Transverse colon (tissue), 4 donors: ENCODE measurements around the gene DLGAP1. TPM values are rescaled to one million over a fixed set of nuclear protein-coding genes. Genes with fewer than 3 reads are reported as not detected.

Source experiments
- DNase-seq: peaks from one replicate; pipeline ENCODE4 v3.0.0-alpha.2; 2019
- H3K27ac ChIP-seq, 4 donors: fragments of 200-600 bp; sonication (generic); 2 replicates each; pipeline ENCODE4 v1.5.1; 2016 to 2018; ENCODE audit warnings: inconsistent platforms in 4 of 4
- H3K27me3 ChIP-seq: fragments of 200-600 bp; sonication (generic); 2 replicates; pipeline ENCODE4 v1.5.1; 2017; ENCODE audit warnings: inconsistent platforms
- H3K36me3 ChIP-seq, 4 donors: fragments of 200-600 bp; sonication (generic); 2 replicates each; pipeline ENCODE4 v1.5.1; 2017 to 2019; ENCODE audit warnings: inconsistent platforms in 4 of 4
- H3K4me1 ChIP-seq, 4 donors: fragments of 200-600 bp; sonication (generic); 2 replicates each; pipeline ENCODE4 v1.5.1; 2017 to 2020; ENCODE audit warnings: inconsistent platforms in 4 of 4
- H3K4me3 ChIP-seq, 4 donors: fragments of 200-600 bp; sonication (generic); 1 replicate in 1 of 4; 2 replicates in 3 of 4; pipeline versions ENCODE4 v1.5.1 to v1.6.1; 2017 to 2019; ENCODE audit warnings: inconsistent platforms in 4 of 4
- H3K9me3 ChIP-seq, 2 donors: fragments of 200-600 bp; sonication (generic); 2 replicates each; pipeline ENCODE4 v1.5.1; 2017 to 2019; ENCODE audit warnings: inconsistent platforms in 2 of 2
- EP300 ChIP-seq: sonication (generic); formaldehyde crosslinking; IDR thresholded peaks from one replicate; pipeline ENCODE4 v1.6.1; 2017; ENCODE audit warnings: antibody characterized with exemption, low read depth
- POLR2A ChIP-seq: fragments of 450-650 bp; IDR thresholded peaks from one replicate; pipeline ENCODE4 v1.6.1; 2016; ENCODE audit warnings: antibody characterized with exemption, mild to moderate bottlenecking, moderate library complexity
- POLR2AphosphoS5 ChIP-seq, 3 donors: sonication (generic); formaldehyde crosslinking; IDR thresholded peaks; one replicate each; pipeline ENCODE4 v1.6.1; 2016; ENCODE audit warnings: antibody characterized with exemption in 3 of 3
- WGBS, 2 donors: methylation state at CpG; one replicate each; pipeline ENCODE4 v1.1.5; 2018; ENCODE audit warnings: low coverage in 1 of 2; 5-methylcytosine and 5-hydroxymethylcytosine counted together
- in situ Hi-C, 4 donors: fragments of 200-750 bp; cut with MboI; loops; one replicate each; pipeline versions ENCODE4 v1.15.0 to v1.15.1; 2017; ENCODE audit warnings: low sequenced_read_pairs in 3 of 4, low pct_ligation_motif_present in 1 of 4, low pct_unique_long_range_greater_than_20kb in 1 of 4
- intact Hi-C: fragments of 100-400 bp; cut with DNase I; formaldehyde crosslinking; loops from one replicate; pipeline ENCODE4 v1.15.1; 2023; ENCODE audit warnings: low total_unique reads
- total RNA-seq, 4 donors: library from RNA; depleted of rRNA; stranded (reverse); fragments of >200 nt; gene quantifications; one replicate each; pipeline ENCODE4 v1.1.0, GENCODE V29; 2016
- TF ChIP-seq, protein P1 (sequence below), 5 experiments: fragments of 200-600 bp in 3 of 5; fragments of 450-650 bp in 2 of 5; sonication (generic) in 3 of 5; IDR thresholded peaks; 1 replicate in 2 of 5; 2 replicates in 3 of 5; pipeline ENCODE4 v1.5.1; 2016 to 2017; ENCODE audit warnings: antibody characterized with exemption in 5 of 5, inconsistent platforms in 3 of 5, mild to moderate bottlenecking in 2 of 5, moderate library complexity in 1 of 5

The DLGAP1 gene
- total RNA-seq, 4 donors from 2014 or later = 2.7 to 7.2 (median 3.3) TPM

DNA sequence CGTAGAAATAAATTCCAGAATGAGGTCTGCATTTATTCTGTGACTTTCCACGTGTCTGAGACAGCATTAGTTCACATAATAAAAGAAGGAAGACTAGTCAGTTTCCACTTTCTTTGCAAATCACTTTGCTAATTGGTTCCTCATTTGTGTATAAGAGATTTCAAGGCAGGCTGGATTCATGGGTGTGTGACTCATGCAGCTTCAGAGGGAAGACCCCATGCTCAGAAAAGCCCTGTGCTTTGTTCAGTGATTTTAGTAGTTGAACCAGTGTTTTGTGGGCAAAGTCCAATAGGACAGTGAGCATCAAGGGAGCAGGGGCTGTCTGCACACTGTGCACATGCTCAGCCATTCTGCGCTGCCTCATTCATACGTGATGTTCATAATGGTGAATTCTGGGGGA is 297.8 kb downstream of the DLGAP1 start:
- H3K4me1 ChIP-seq = no peaks in the 10 kb centered on the region
- intact Hi-C loops = no loop called here
- H3K9me3 ChIP-seq = no peaks in the 10 kb centered on the region
- H3K27ac ChIP-seq = no peak overlapping the region
- in situ Hi-C loops = no loop called here
- DNase-seq = no peak
- H3K4me3 ChIP-seq = no peak overlapping the region
- H3K27me3 ChIP-seq = no peaks in the 10 kb centered on the region
- TF ChIP-seq, protein P1, sequence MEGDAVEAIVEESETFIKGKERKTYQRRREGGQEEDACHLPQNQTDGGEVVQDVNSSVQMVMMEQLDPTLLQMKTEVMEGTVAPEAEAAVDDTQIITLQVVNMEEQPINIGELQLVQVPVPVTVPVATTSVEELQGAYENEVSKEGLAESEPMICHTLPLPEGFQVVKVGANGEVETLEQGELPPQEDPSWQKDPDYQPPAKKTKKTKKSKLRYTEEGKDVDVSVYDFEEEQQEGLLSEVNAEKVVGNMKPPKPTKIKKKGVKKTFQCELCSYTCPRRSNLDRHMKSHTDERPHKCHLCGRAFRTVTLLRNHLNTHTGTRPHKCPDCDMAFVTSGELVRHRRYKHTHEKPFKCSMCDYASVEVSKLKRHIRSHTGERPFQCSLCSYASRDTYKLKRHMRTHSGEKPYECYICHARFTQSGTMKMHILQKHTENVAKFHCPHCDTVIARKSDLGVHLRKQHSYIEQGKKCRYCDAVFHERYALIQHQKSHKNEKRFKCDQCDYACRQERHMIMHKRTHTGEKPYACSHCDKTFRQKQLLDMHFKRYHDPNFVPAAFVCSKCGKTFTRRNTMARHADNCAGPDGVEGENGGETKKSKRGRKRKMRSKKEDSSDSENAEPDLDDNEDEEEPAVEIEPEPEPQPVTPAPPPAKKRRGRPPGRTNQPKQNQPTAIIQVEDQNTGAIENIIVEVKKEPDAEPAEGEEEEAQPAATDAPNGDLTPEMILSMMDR (IDR thresholded peaks at IDR 0.05) = no peak
- TF ChIP-seq POLR2AphosphoS5 (IDR thresholded peaks at IDR 0.05) (no peak), POLR2A (no peak), EP300 (no peak)
- 60 to 73% methylated on average over 2 to 4 of the region's 4 CpGs for WGBS, 2 donors
- no peaks in the 10 kb centered on the region for H3K36me3 ChIP-seq

DNA sequence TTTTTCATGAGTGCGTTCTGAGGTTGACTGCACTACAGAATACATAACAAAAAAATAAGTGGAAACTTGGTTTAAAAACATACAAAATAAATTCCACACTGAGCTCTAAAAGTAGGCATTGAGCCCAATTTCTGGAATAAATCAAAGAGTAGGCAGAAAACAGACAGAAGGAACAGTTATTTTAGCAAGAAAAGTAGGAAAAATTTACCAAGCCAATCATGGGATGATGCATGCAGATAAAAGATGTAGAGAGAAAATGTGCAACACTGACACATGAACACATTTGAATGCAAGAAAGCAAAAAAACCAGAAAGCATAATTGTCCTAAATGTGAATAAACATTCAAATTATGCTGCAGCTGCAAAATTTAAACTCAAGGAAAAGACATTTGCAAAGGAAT is 308.3 kb downstream of the DLGAP1 start:
- H3K9me3 ChIP-seq = no peaks in the 10 kb centered on the region
- in situ Hi-C loops = no loop called here
- DNase-seq = no peak
- intact Hi-C loops = no loop called here
- 78 to 91% methylated on average over 1 of the region's 1 CpG for WGBS, 2 donors
- H3K4me3 ChIP-seq = no peak overlapping the region
- H3K27ac ChIP-seq = no peak overlapping the region
- no peaks in the 10 kb centered on the region for H3K4me1 ChIP-seq
- no peaks in the 10 kb centered on the region for H3K36me3 ChIP-seq
- TF ChIP-seq POLR2A (no peak), EP300 (no peak), POLR2AphosphoS5 (IDR thresholded peaks at IDR 0.05) (no peak)
- H3K27me3 ChIP-seq = no peaks in the 10 kb centered on the region

- intact Hi-C loops = no loop called here
- Histone ChIP-seq H3K27ac (no peak overlapping the region), H3K4me1 (no peaks in the 10 kb centered on the region), H3K27me3 (no peaks in the 10 kb centered on the region), H3K9me3 (no peaks in the 10 kb centered on the region), H3K36me3 (no peaks in the 10 kb centered on the region), H3K4me3 (no peak overlapping the region)
- TF ChIP-seq POLR2AphosphoS5 (IDR thresholded peaks at IDR 0.05) (no peak), EP300 (no peak), POLR2A (no peak)
- TF ChIP-seq, protein P1 (IDR thresholded peaks at IDR 0.05) = no peak
- no peak for DNase-seq
- in situ Hi-C loops = no loop called here
- WGBS, 2 donors = 60% methylated on average over 1 of the region's 1 CpG; no CpG with 5 or more reads in 1 of the 2 donors
Observed at GRCh38 chr18:4144201-4144600, 310.9 kb downstream of the DLGAP1 start.

DNA sequence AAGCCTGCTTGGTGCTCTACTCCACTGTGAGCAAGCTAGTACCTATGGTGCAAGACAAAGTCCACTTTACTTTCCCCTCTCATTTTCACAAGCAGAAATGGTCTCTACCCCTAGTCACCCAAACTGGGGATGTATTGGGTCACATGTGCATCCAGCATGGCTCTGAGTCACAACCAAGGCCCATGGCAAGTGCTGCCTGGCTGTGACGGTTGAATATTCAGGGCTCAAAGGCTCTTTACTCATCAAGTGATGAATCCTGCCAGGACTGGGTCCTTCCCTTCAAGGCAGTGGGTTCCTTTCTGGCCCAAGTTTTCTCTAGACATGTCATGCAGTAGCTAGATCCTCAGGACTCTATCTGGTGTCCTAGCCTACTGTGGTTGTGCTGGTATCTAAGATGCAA is 311.5 kb downstream of the DLGAP1 start:
- in situ Hi-C loops = no loop called here
- Histone ChIP-seq H3K4me1 (no peaks in the 10 kb centered on the region), H3K9me3 (no peaks in the 10 kb centered on the region), H3K27ac (no peak overlapping the region), H3K4me3 (no peak overlapping the region), H3K27me3 (no peaks in the 10 kb centered on the region), H3K36me3 (no peaks in the 10 kb centered on the region)
- 89 to 100% methylated on average over 1 of the region's 1 CpG for WGBS, 2 donors
- intact Hi-C loops = no loop called here
- no peak for TF ChIP-seq POLR2AphosphoS5 (IDR thresholded peaks at IDR 0.05)
- no peak for TF ChIP-seq POLR2A
- no peak for TF ChIP-seq EP300
- TF ChIP-seq, protein P1 (IDR thresholded peaks at IDR 0.05) = no peak
- DNase-seq = no peak

DNA sequence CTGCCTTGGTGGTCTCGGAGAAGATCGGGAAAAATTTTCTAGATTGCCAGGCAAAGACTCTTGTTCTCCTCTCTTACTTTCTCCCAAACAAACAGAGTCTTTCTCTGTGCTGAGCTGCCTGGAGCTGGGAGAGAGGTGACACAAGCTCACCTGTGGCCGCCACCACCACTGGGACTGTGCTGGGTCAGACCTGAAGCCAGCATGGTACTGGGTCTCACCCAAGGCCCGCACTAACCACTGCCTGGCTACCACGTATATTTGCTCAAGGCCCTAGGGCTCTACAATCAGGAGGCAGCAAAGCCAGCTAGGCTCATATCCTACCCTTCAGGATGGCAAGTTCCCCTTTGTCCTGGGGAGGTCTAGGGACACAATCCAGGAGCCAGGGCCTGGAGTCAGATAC is 312.2 kb downstream of the DLGAP1 start:
- TF ChIP-seq, protein P1 (IDR thresholded peaks at IDR 0.05) = no peak
- no peak for TF ChIP-seq POLR2AphosphoS5 (IDR thresholded peaks at IDR 0.05)
- 81% methylated on average over 5 of the region's 5 CpGs; no CpG with 5 or more reads in 1 of the 2 donors for WGBS, 2 donors
- Histone ChIP-seq H3K27ac (no peak overlapping the region), H3K4me3 (no peak overlapping the region), H3K36me3 (no peaks in the 10 kb centered on the region), H3K4me1 (no peaks in the 10 kb centered on the region), H3K27me3 (no peaks in the 10 kb centered on the region), H3K9me3 (no peaks in the 10 kb centered on the region)
- DNase-seq = no peak
- in situ Hi-C loops = no loop called here
- intact Hi-C loops = no loop called here
